Stimulated activated CD4-positive, alpha-beta T cell treated with anti-CD3 and anti-CD28 coated beads, Interleukin-1b, Interleukin-23, amount 100 ng/mL, for 1 hour (primary cell): Measurements from ENCODE around the gene APEX1.
"Not testable (repeated sequence)": the region's sequence is repeated elsewhere in the genome, so short reads cannot be mapped to it uniquely, and the experiment has no call there.

Experiments
- DNase-seq, 2 donors: peaks; one replicate each; pipeline ENCODE4 v3.0.0-alpha.2; 2020; ENCODE audit warnings: low read depth in 2 of 2

The APEX1 gene

GRCh38 chr14:20472536-20473169 is 17.6 kb downstream of the APEX1 start:
- DNase-seq, result no peak

- no peak for DNase-seq
Observed at GRCh38 chr14:20476776-20477175, 21.8 kb downstream of the APEX1 start.

GRCh38 chr14:20477211-20477876 is 22.3 kb downstream of the APEX1 start:
- DNase-seq, result no peak

GRCh38 chr14:20478894-20479293 is 23.9 kb downstream of the APEX1 start:
- DNase-seq, result no peak

- no peak for DNase-seq
Observed at GRCh38 chr14:20482382-20482781, 27.4 kb downstream of the APEX1 start.

GRCh38 chr14:20485900-20486299 is 30.9 kb downstream of the APEX1 start:
- no peak for DNase-seq

GRCh38 chr14:20486684-20487395 is 31.8 kb downstream of the APEX1 start:
- DNase-seq, result no peak

- DNase-seq, result no peak
Observed at GRCh38 chr14:20487396-20487725, 32.3 kb downstream of the APEX1 start.

GRCh38 chr14:20489093-20489994 is 34.3 kb downstream of the APEX1 start:
- DNase-seq, result no peak

- no peak for DNase-seq
Observed at GRCh38 chr14:20490563-20490962, 35.5 kb downstream of the APEX1 start.

GRCh38 chr14:20492486-20492885 is 37.5 kb downstream of the APEX1 start:
- no peak for DNase-seq

- DNase-seq, result no peak
Observed at GRCh38 chr14:20493634-20494033, 38.6 kb downstream of the APEX1 start.

GRCh38 chr14:20494935-20495766 is 40.1 kb downstream of the APEX1 start:
- no peak for DNase-seq

GRCh38 chr14:20498622-20499021 is 43.6 kb downstream of the APEX1 start:
- no peak for DNase-seq

- DNase-seq, result no peak
Observed at GRCh38 chr14:20499108-20499507, 44.1 kb downstream of the APEX1 start.

GRCh38 chr14:20499881-20500280 is 44.9 kb downstream of the APEX1 start:
- DNase-seq, result no peak

- DNase-seq, result no peak
Observed at GRCh38 chr14:20501346-20501745, 46.3 kb downstream of the APEX1 start.

- DNase-seq, result no peak
Observed at GRCh38 chr14:20503898-20504297, 48.9 kb downstream of the APEX1 start.

- DNase-seq, result not testable (repeated sequence)
Observed at GRCh38 chr14:20506276-20506675, 51.2 kb downstream of the APEX1 start.

GRCh38 chr14:20506752-20507151 is 51.7 kb downstream of the APEX1 start:
- DNase-seq, result not testable (repeated sequence)
